DMS 273 (cell line): ENCODE measurements around the gene USP10.
"Not testable (repeated sequence)": the region's sequence is repeated elsewhere in the genome, so short reads cannot be mapped to it uniquely, and the experiment has no call there.

ENCODE experiments used
- DNase-seq: peaks from one replicate; lab custom pipeline; 2025; ENCODE audit not compliant: unreplicated experiment; lab: John Stamatoyannopoulos, UW

The USP10 gene

GRCh38 chr16:84672276-84673202 is 27.3 kb upstream of the USP10 start:
- DNase-seq, result peak; percentile 83

- DNase-seq, result no peak
Observed at GRCh38 chr16:84673203-84673535, 26.6 kb upstream of the USP10 start.

- no peak for DNase-seq
Observed at GRCh38 chr16:84673561-84673960, 26.2 kb upstream of the USP10 start.

GRCh38 chr16:84675423-84675822 is 24.4 kb upstream of the USP10 start:
- no peak for DNase-seq

- DNase-seq, result no peak
Observed at GRCh38 chr16:84675884-84676283, 23.9 kb upstream of the USP10 start.

- peak; percentile 22 for DNase-seq
Observed at GRCh38 chr16:84677017-84677803, 22.6 kb upstream of the USP10 start.

- no peak for DNase-seq
Observed at GRCh38 chr16:84677849-84678248, 22.0 kb upstream of the USP10 start.

- DNase-seq, result no peak
Observed at GRCh38 chr16:84678541-84678940, 21.3 kb upstream of the USP10 start.

GRCh38 chr16:84680165-84680842 is 19.5 kb upstream of the USP10 start:
- DNase-seq, result no peak

GRCh38 chr16:84680843-84681629 is 18.8 kb upstream of the USP10 start:
- no peak for DNase-seq

- no peak for DNase-seq
Observed at GRCh38 chr16:84683691-84684591, 15.9 kb upstream of the USP10 start.

- DNase-seq, result no peak
Observed at GRCh38 chr16:84684592-84684965, 15.2 kb upstream of the USP10 start.

- no peak for DNase-seq
Observed at GRCh38 chr16:84685210-84685609, 14.6 kb upstream of the USP10 start.

- no peak for DNase-seq
Observed at GRCh38 chr16:84686707-84687298, 13.0 kb upstream of the USP10 start.

- no peak for DNase-seq
Observed at GRCh38 chr16:84687715-84688114, 12.1 kb upstream of the USP10 start.

- not testable (repeated sequence) for DNase-seq
Observed at GRCh38 chr16:84688163-84688562, 11.6 kb upstream of the USP10 start.

GRCh38 chr16:84689111-84689510 is 10.7 kb upstream of the USP10 start:
- DNase-seq, result no peak

GRCh38 chr16:84690088-84690819 is 9.5 kb upstream of the USP10 start:
- DNase-seq, result no peak
